Hippocampal formation (tissue), 2 donors: ENCODE data around the gene SLIT1.
A peak's percentile ranks its signal among the peaks of the same experiment; 100 is the strongest.

ENCODE experiments used
- DNase-seq, 2 donors: peaks; one replicate each; lab custom pipeline; 2025; lab: John Stamatoyannopoulos, UW

The SLIT1 gene

DNA sequence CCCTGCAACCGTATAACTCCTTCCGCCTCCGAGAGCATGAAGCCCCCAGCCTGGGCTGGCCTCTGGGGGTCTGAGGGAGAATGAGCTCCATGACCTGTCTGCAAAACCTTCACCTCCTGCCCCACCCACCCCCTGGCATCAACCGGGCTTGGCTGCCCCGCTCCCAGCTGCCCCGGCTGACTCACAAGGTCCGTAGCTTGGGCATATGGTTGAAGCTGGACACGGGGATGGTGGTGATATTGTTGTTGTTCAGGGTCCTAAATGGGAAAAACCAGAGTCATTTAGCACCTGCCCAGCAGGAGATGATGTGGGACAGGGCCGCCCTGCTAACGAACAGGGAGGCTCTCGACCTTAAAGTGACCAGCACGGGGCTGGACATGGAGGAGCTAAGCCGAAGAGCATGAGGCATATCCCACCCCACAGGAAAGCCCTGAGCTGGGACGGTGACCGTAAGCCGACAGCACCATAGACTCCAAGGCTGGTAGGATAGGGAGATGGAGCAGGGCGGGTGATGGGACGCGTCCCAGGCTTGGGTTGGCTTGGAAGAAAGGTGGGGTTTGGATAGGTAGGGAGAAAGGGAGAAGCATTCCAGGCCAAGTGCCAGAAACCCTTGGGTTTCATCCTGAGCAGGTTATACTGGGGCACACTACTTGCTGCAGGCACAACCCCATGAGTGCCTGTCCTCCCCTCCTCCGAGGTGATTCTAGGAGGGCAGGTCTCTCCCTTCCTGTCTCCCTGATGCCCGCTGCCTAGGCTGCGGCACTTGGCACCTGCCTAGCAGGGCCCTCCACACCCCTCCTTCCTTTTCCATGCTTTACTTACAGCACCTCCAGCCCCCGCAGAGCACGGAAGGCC, 121.5 kb downstream of the SLIT1 start:
- DNase-seq = no peak

GRCh38 chr10:97063271-97063982, 122.3 kb downstream of the SLIT1 start:
- no peak for DNase-seq

DNA sequence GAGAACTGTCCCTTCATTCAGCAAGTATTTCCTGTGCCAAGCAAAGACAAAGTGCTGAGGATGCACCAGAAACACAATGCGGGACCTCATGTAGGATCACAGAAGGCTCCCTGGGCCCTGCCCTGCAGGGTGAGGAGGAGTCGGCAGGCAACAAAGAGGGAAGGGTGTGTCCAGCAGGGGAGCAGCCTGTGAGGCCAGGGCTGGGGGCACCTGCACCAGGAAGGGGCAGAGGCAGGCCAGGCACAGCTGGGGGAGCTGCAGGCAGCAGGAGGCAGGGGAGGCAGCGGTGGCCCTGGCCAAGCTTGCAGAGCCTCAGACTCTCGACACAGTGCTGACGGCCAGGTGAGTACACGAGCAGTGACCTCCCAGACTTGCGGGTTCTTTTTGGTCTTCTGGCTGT, 123.3 kb downstream of the SLIT1 start:
- DNase-seq = no peak

GRCh38 chr10:97062046-97062445, 123.7 kb downstream of the SLIT1 start:
- DNase-seq = no peak

GRCh38 chr10:97061423-97061822, 124.3 kb downstream of the SLIT1 start:
- DNase-seq = no peak

DNA sequence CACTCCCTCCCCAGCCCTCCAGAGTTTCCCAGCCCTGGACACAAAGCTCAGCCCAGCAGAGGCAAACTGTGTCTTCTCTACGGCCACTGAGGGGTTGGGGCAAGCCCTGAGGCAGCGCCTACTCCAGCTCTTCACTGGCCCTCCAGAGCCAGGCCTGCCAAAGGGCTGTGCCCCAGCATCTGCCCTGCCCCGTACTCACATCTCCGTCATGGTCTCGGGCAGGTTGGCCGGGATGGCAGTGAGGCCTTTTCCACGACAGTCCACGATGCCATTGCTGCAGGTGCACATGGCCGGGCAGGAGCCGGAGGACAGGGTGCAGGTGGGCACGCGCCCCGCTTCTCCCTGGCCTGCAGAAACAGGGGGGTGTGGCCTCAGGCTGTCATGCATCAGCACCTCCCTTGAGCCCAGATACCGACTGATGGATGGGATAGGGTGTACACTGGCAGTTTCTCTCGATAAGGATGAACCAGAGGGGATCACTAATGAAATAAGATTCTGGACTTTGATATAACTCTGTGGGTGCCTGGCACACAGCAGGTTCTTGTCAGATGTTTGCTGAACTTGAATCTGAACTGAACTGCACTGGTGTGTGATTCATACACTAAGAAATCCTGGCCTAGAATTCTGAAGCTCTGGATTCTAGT, 125.2 kb downstream of the SLIT1 start:
- no peak for DNase-seq

- no peak for DNase-seq
These were observed 125.9 kb downstream of the SLIT1 start for GRCh38 chr10:97059872-97060205.

DNA sequence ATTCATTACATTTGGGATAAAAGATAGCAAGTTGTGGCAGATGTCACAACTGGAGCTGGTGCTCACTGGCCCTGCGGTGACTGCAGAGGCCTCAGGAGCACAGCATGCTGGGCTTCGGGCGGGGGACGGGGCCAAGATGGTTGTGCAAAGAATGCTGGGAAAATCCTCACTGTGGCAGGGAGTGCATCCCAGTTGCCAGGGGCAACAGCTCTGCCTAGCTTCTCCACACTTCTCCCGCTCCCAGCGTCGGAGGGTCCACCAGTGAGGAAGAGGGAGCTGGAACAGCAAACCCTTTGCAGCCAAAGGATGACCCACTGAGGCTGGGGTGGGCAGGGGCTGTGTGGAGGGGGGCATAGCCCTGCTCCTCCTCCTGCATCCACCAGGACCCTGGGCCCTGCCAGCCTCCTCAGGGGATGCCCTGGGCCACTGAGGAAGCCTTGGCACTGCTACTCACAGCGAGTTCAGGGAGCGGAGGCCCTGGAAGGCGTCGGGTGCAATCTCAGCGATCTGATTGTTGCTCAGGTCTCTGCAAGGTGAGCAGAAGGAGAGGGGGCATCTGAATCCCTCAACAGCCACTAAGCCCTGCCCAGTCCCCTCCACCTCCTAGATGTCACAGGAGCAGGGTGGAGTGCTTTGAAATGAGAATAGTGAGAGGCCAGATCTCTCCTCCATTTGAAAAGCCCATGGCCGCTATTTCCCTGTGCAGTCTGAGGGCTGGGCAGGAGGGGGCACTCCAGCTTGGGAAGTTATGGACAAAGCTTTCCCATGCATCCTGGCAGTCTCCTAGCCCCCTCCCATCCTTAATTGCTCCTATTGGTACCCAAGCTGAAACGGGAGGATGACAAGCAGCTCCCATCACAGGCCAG, 126.5 kb downstream of the SLIT1 start:
- peak in 1 of 2 donors; percentile 36 for DNase-seq

DNA sequence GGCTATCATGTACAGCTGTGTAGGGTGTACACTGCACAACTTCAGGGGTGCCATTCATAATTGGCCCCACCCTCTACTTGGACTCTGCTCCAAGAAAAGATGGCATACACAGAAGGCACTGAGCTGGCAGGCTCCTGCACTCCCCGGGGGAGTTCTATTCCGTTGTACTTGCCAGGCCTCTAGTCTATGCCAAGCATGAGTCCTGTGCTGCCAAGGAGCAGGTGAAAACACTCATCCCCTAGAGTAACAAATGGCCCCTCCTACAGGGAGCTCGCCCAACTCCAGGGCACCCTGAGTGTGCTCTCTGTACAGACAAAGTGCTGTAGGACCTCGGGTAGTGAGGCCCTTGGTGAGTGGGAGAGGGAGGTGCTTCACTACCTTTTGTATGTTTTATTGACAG, 127.2 kb downstream of the SLIT1 start:
- no peak for DNase-seq

- no peak for DNase-seq
These were observed 128.1 kb downstream of the SLIT1 start for GRCh38 chr10:97057491-97058235.

DNA sequence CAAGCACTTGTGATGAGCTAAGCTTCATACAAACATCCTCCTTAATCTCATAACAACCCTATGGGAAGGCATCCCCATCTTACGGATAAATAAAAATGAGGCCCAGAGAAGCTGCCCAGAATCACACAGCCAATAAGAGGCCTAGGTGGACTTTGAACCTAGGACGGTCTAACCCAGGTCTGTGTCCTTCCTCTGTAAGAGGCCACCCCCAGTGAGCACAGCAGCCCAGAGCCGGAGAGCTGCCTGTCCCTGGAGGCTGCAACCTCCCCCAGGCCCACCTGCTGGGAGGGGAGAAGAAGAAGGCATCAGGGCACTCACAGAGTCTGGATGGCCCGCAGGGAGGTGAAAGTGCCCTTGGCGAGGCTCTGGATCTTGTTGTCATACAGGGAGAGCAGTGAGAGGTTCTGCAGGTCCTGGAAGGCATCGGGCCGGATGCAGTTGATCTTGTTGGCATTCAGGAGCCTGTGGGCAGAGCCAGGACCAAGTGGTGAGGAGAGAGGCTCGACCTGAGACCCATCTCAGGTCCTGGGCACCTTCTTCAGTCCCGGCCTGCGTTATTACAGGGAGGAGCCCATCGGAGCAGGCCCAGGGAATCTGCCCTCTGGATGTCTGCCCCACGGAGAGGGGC, 129.6 kb downstream of the SLIT1 start:
- DNase-seq = no peak

DNA sequence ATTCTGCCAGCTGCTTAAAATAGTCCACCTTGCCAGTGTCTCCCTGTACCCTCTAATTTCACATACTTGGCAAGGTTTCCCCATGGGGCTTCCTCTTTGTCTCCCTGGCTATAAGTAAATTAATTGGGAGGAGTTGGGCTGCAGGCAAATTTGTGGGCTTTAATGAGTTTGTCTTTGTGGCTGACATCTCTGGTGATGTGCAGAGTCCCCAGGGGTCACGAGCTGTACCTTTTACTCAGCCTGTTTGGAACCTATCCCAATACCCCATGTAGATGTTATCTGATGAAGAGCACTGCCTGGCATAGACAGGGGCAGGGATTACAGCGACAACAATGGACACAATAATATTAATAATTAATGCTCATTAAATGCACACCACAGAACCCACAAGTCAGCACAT, 132.5 kb downstream of the SLIT1 start:
- no peak for DNase-seq

GRCh38 chr10:97050956-97051496, 134.7 kb downstream of the SLIT1 start:
- DNase-seq = no peak

GRCh38 chr10:97050205-97050745, 135.5 kb downstream of the SLIT1 start:
- DNase-seq = no peak

DNA sequence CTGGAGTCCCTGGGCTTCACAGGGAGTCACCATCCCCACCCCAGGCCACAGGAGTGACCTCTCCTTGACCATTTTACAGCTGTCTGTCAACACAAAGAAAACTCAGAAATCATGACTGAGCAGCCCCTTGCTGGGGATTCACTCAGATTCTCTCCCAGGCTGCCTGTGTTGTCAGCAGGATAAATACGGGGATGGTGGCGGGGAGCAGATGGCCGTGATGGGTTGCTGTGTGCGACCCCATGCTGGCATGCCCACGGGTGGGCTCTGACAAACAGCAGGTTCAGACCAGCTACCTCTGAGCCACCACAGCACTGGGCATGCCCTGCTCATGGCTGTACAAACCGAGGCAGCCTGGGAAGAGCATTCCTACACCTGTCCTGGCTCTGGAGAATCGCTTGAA, 136.1 kb downstream of the SLIT1 start:
- no peak for DNase-seq

DNA sequence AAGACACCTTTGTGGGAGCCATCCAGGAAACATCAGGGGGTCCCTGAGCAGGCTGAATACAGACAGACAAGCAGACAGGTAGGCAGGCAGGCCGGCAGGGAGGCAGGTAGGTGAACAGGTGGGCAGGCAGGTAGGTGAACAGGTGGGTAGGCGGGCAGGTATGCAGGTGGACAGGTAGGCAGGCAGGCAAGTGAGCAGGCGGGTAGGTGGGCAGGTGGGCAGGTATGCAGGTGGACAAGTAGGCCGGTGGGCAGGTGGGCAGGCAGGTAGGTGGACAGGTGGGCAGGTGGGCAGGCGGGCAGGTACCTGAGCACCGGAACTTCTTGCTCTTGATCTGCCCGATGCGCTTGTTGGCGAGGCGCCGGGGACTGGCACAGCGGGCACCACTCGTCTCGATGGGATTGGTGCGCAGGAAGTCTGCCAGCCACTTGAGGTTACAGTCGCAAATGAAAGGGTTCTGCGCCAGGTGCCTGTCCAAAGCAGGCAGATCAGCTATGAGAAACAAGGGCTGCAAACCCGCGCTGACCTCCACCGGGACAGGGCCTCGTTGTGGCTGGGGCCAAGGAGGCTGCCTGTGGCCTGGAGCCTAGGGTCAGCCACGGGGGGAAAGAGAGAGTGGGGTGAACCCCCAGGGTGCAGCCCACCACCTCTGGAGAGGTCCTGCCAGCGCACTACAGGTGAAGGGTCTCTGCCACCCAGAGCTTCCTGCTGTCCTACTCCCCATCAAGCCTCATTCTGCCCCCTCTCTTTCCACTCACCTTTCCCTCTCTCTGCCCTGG, 136.9 kb downstream of the SLIT1 start:
- DNase-seq = no peak

DNA sequence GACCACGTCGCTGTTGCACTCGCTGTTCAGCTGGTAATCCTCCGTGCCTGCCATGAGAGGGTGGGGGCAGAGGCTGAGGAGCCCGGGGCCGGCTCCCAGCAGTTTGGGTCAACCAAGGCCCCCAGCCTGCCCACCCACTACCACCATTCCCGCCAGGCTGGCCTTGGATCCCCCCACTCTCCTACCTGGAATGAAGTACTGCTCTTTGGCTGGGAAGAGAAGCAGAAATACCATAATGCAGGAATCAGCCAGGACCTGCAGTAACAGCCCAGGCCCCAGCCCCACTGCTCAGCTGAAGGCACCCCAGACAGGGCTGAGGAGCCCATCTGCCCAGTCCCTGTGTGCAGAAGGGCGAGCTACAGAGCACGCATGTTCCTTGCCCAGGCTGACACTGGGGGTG, 138.0 kb downstream of the SLIT1 start:
- DNase-seq = no peak

DNA sequence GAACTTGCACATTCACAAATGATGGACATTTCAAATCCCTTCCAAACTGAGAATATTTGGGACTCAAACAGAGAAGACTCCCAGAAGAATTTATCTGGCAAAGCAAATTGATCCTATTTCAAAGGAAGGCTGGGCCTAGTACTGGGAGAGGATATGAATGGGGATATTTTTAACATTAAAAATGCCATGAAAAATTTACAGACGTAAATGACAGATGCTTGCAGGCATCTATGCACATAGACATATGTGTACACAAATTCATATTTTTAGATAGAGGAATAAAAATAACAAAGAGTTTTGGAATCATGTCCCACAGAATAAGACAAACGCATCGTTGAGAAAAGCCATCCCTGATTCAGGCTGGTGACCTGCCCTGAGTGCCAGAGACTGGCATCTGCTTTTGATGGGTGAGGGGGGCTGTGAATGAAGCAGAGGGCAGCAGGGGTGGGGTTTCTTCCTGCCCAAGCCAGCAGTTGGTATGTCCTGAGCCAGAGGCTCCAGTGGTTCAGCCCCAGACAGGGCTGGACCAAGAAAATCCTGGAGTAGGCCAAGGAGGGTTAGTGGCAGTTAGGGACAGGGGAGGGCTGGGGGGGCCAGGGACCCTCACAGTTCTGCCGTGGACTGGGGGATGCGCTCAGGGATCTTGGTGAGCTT, 138.5 kb downstream of the SLIT1 start:
- no peak for DNase-seq
